NAMALWA (cell line): ENCODE data around the gene ATP6V1F.

Source experiments
- DNase-seq: peaks from one replicate; pipeline ENCODE4 v3.0.0-alpha.2; 2015; ENCODE audit warnings: low spot score

ATP6V1F gene

GRCh38 chr7:128862571-128863432 lies at the start of gene ATP6V1F:
Gene ATP6V1F, plus strand, starts transcription at chr7:128862856. Its CDS starts 49 bp downstream, at chr7:128862905.
- peak; percentile 100 for DNase-seq

GRCh38 chr7:128814499-128814898 lies 48.2 kb upstream of the ATP6V1F start:
- no peak for DNase-seq

- DNase-seq: no peak
These were observed 47.2 kb upstream of the ATP6V1F start for GRCh38 chr7:128815289-128815942.

GRCh38 chr7:128818694-128819093 lies 44.0 kb upstream of the ATP6V1F start:
- DNase-seq: no peak

GRCh38 chr7:128821724-128822123 lies 40.9 kb upstream of the ATP6V1F start:
- DNase-seq: no peak

- no peak for DNase-seq
These were observed 36.1 kb upstream of the ATP6V1F start for GRCh38 chr7:128826512-128826911.

- no peak for DNase-seq
These were observed 35.8 kb upstream of the ATP6V1F start for GRCh38 chr7:128826916-128827247.

GRCh38 chr7:128827248-128827958 lies 35.3 kb upstream of the ATP6V1F start:
- DNase-seq: no peak

GRCh38 chr7:128827971-128828711 lies 34.5 kb upstream of the ATP6V1F start:
- no peak for DNase-seq

- no peak for DNase-seq
These were observed 33.1 kb upstream of the ATP6V1F start for GRCh38 chr7:128829391-128830166.

GRCh38 chr7:128830231-128831177 lies 32.2 kb upstream of the ATP6V1F start, which contains the start of gene FLNC:
Gene FLNC, plus strand, starts transcription at chr7:128830406. Its CDS starts 232 bp downstream, at chr7:128830638.
- DNase-seq: no peak

GRCh38 chr7:128831178-128831993 lies 31.3 kb upstream of the ATP6V1F start:
- peak; percentile 29 for DNase-seq

- DNase-seq: no peak
These were observed 30.4 kb upstream of the ATP6V1F start for GRCh38 chr7:128831994-128832879.

- DNase-seq: no peak
These were observed 29.8 kb upstream of the ATP6V1F start for GRCh38 chr7:128832880-128833147.

GRCh38 chr7:128833148-128833945 lies 29.3 kb upstream of the ATP6V1F start:
- no peak for DNase-seq

GRCh38 chr7:128833946-128834325 lies 28.7 kb upstream of the ATP6V1F start:
- no peak for DNase-seq

GRCh38 chr7:128835231-128835751 lies 27.4 kb upstream of the ATP6V1F start:
- DNase-seq: no peak
